OCI-LY3 (cell line): ENCODE results near the gene MSI2.

Experiments used
- H2AFZ ChIP-seq: fragments of 200-600, 300-600 bp; shearing (Covaris generic); 2 replicates; pipeline ENCODE4 v1.6.0; 2014; ENCODE audit warnings: antibody characterized with exemption, low read depth, low read length
- H3K27ac ChIP-seq: fragments of 200-600, 300-600 bp; sonication (generic); 2 replicates; pipeline ENCODE4 v1.5.1; 2014; ENCODE audit warnings: mild to moderate bottlenecking, low read length, moderate library complexity, mixed read lengths
- H3K27me3 ChIP-seq: fragments of 200-600, 300-600 bp; sonication (generic); 2 replicates; pipeline ENCODE4 v1.6.1; 2014; ENCODE audit warnings: low read depth, low read length, mixed read lengths
- H3K36me3 ChIP-seq: fragments of 200-600, 300-600 bp; sonication (generic); replicated peaks from 2 replicates; pipeline ENCODE3; 2014; ENCODE audit warnings: low read depth, low read length, mixed read lengths
- H3K4me1 ChIP-seq: fragments of 300-600, 200-600 bp; sonication (generic); 2 replicates; pipeline ENCODE4 v1.6.1; 2014; ENCODE audit warnings: low read length, mixed read lengths
- H3K4me2 ChIP-seq: fragments of 200-600, 300-600 bp; sonication (generic); 2 replicates; pipeline ENCODE4 v1.6.1; 2014; ENCODE audit warnings: low read length, mixed read lengths
- H3K4me3 ChIP-seq: fragments of 300-600, 200-600 bp; sonication (generic); 2 replicates; pipeline ENCODE4 v1.5.1; 2014; ENCODE audit warnings: antibody characterized with exemption, mild to moderate bottlenecking, low read length, moderate library complexity
- H3K79me2 ChIP-seq: fragments of 300-600, 200-600 bp; shearing (Covaris generic); 2 replicates; pipeline ENCODE4 v1.6.1; 2014; ENCODE audit warnings: mild to moderate bottlenecking, low read length, mixed read lengths
- H3K9ac ChIP-seq: fragments of 300-600, 200-600 bp; shearing (Covaris generic); 2 replicates; pipeline ENCODE4 v1.6.0; 2014; ENCODE audit warnings: mild to moderate bottlenecking, low read length, moderate library complexity
- H3K9me3 ChIP-seq: fragments of 200-600, 300-600 bp; shearing (Covaris generic); 2 replicates; pipeline ENCODE4 v1.6.1; 2014; ENCODE audit warnings: low read length, mixed read lengths; ENCODE audit not compliant: insufficient read depth
- H4K20me1 ChIP-seq: fragments of 200-600, 300-600 bp; sonication (generic); 2 replicates; pipeline ENCODE4 v1.6.1; 2016; ENCODE audit warnings: low read length, mixed read lengths; ENCODE audit not compliant: insufficient read depth
- CTCF ChIP-seq: fragments of 200-600, 300-600 bp; sonication (generic); IDR thresholded peaks from 2 replicates; pipeline ENCODE4 v1.5.1; 2014; ENCODE audit warnings: antibody characterized with exemption, low read length, low read depth
- EZH2phosphoT487 ChIP-seq: fragments of 200-600 bp; shearing (Covaris generic); IDR thresholded peaks from 2 replicates; pipeline ENCODE4 v1.6.1; 2018; ENCODE audit warnings: antibody characterized with exemption, mixed run types, low read depth

The MSI2 gene

GRCh38 chr17:57599271-57600045 is 343.1 kb downstream of the MSI2 start:
- Histone ChIP-seq H3K4me1 (peaks cover 68% of the 10 kb centered on the region), H3K4me2 (peak overlapping the region; percentile 70)

GRCh38 chr17:57600074-57600473 is 343.8 kb downstream of the MSI2 start:
- H3K4me3 ChIP-seq, result no peak overlapping the region; the same call in 1 of the 2 replicates
- TF ChIP-seq EZH2phosphoT487 (no peak), CTCF (no peak)
- H3K9me3 ChIP-seq, result 0 out of 2 replicates have a peak, but pooled peaks cover 4% of the 10 kb centered on the region
- peaks cover 74% of the 10 kb centered on the region for H3K4me1 ChIP-seq
- no peaks in the 10 kb centered on the region for H3K79me2 ChIP-seq
- no peaks in the 10 kb centered on the region for H4K20me1 ChIP-seq
- peak overlapping the region; percentile 67 for H3K9ac ChIP-seq
- H3K4me2 ChIP-seq, result peak overlapping the region; percentile 70
- peaks cover 11% of the 10 kb centered on the region for H3K36me3 ChIP-seq
- H3K27ac ChIP-seq, result peak overlapping the region; percentile 93
- H3K27me3 ChIP-seq, result no peaks in the 10 kb centered on the region
- H2AFZ ChIP-seq, result no peak overlapping the region

More at GRCh38 chr17:57599271-57600045, 343.1 kb downstream of the MSI2 start:
- Histone ChIP-seq H3K9me3 (0 out of 2 replicates have a peak, but pooled peaks cover 6% of the 10 kb centered on the region), H3K27ac (peak overlapping the region; percentile 93), H3K27me3 (no peaks in the 10 kb centered on the region), H4K20me1 (no peaks in the 10 kb centered on the region), H2AFZ (no peak overlapping the region), H3K36me3 (peaks cover 18% of the 10 kb centered on the region), H3K9ac (peak overlapping the region; percentile 67), H3K79me2 (no peaks in the 10 kb centered on the region), H3K4me3 (peak overlapping the region; percentile 2; the same call in 1 of the 2 replicates)
- TF ChIP-seq EZH2phosphoT487 (no peak), CTCF (no peak)

GRCh38 chr17:57601143-57601735 is 344.9 kb downstream of the MSI2 start:
- no peak for TF ChIP-seq EZH2phosphoT487
- no peak for TF ChIP-seq CTCF
- Histone ChIP-seq H3K36me3 (peaks cover 4% of the 10 kb centered on the region), H3K4me2 (no peak overlapping the region), H3K27me3 (no peaks in the 10 kb centered on the region), H3K9ac (no peak overlapping the region), H3K4me1 (peaks cover 82% of the 10 kb centered on the region), H3K79me2 (no peaks in the 10 kb centered on the region), H3K27ac (peak overlapping the region; percentile 93; the same call in 1 of the 2 replicates), H3K9me3 (no peaks in the 10 kb centered on the region), H2AFZ (no peak overlapping the region), H4K20me1 (no peaks in the 10 kb centered on the region), H3K4me3 (no peak overlapping the region)

GRCh38 chr17:57602896-57603295 is 346.6 kb downstream of the MSI2 start:
- Histone ChIP-seq H3K4me2 (peak overlapping the region; percentile 47), H3K27ac (peak overlapping the region; percentile 95), H3K4me1 (peaks cover 93% of the 10 kb centered on the region), H3K9ac (peak overlapping the region; percentile 97), H3K79me2 (0 out of 2 replicates have a peak, but pooled peaks cover 4% of the 10 kb centered on the region), H3K9me3 (no peaks in the 10 kb centered on the region), H3K27me3 (no peaks in the 10 kb centered on the region), H4K20me1 (no peaks in the 10 kb centered on the region), H3K36me3 (peaks cover 10% of the 10 kb centered on the region), H2AFZ (no peak overlapping the region), H3K4me3 (no peak overlapping the region)
- TF ChIP-seq EZH2phosphoT487, result no peak
- no peak for TF ChIP-seq CTCF
